GM12865 (cell line): ENCODE measurements around the gene PAQR4.
A peak's percentile ranks its signal among the peaks of the same experiment; 100 is the strongest.

Source experiments
- DNase-seq: peaks from one replicate; pipeline ENCODE4 v3.0.0; 2010; ENCODE audit warnings: low read depth
- H3K4me3 ChIP-seq: 2 replicates; pipeline ENCODE4 v1.5.1; 2011; ENCODE audit warnings: mild to moderate bottlenecking, low read depth, low read length, control low read depth
- CTCF ChIP-seq: IDR thresholded peaks from 2 replicates; pipeline ENCODE4 v1.5.1; 2011; ENCODE audit warnings: low read length, control low read depth, low read depth, inconsistent platforms; ENCODE audit not compliant: insufficient read depth; ENCODE audit errors: missing control alignments

Gene PAQR4

GRCh38 chr16:2968738-2969544 lies at the start of gene PAQR4:
Gene PAQR4 (plus strand): TSS chr16:2969348. CDS start chr16:2969675, 327 bp downstream.
- TF ChIP-seq CTCF, result no peak
- H3K4me3 ChIP-seq, result peak within 1 kb of the TSS; percentile 76
- peak; percentile 95 for DNase-seq

GRCh38 chr16:2919511-2920255 lies 49.5 kb upstream of the PAQR4 start:
- no peak overlapping the region for H3K4me3 ChIP-seq
- peak; percentile 73 for TF ChIP-seq CTCF
- DNase-seq, result peak; percentile 74

- H3K4me3 ChIP-seq, result no peak overlapping the region
- DNase-seq, result no peak
- no peak for TF ChIP-seq CTCF
Measured at GRCh38 chr16:2923481-2923880, 45.7 kb upstream of the PAQR4 start.

- no peak overlapping the region for H3K4me3 ChIP-seq
- TF ChIP-seq CTCF, result no peak
- DNase-seq, result no peak
Measured at GRCh38 chr16:2924901-2925755, 44.0 kb upstream of the PAQR4 start.

- no peak for TF ChIP-seq CTCF
- H3K4me3 ChIP-seq, result no peak overlapping the region
- DNase-seq, result no peak
Measured at GRCh38 chr16:2925951-2926649, 43.0 kb upstream of the PAQR4 start.

GRCh38 chr16:2926650-2926999 lies 42.5 kb upstream of the PAQR4 start:
- no peak for TF ChIP-seq CTCF
- peak overlapping the region; percentile 29; the same call in 1 of the 2 replicates for H3K4me3 ChIP-seq

More at GRCh38 chr16:2926650-2926999, 42.5 kb upstream of the PAQR4 start:
- no peak for DNase-seq
